ENCODE results near the gene TSPAN7. TPM values are rescaled to one million over a fixed set of nuclear protein-coding genes. Genes with fewer than 3 reads are reported as not detected.
A peak's percentile ranks its signal among the peaks of the same experiment; 100 is the strongest.

The TSPAN7 gene
- total and polyA plus RNA-seq, 9 of the 15 experiments (the other 6 are each of a cell fraction or from before 2014, with no cell fraction given), result 0.07 to 0.29 (median 0.12) TPM; not detected in 1

DNA sequence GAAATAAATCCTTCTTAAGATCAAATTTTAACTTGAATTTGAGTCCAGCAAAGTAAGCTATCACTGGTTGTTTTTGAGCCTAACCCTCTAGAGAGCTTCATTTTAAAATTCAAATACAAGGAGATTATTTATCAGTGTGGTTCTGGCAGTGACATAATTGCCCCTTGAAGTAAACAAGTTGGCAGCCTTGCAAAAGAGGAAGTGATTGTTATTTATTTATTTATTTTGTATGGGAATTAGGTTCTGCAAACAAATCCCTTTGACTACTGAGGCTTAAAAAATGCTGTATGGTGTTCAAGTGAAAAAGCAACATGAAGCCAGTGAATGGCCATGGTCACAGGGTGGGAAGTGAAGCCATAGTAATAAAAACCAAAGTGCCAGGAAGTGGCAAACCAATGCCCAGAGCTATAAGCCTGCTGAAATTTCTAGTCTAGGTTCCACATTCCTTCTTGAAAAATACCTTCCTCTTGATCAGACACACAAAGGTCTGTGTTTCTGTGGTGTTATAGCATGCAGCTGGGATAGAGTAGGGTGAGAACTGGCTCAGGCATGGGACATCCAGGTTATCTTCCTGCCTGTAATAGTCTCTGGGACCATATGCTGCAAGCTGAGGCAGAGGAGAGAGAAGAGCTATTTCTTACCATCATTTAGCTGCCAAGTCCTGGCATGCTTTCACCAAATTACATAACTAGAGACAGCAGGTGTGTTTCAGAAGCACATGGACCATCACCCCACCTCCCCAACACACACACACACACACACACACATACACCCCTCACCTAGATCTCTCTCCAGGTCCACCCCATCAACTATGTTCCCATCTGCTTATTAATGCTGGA is 47.1 kb upstream of the TSPAN7 start:
- no peak for ATAC-seq
- no peak for FAIRE-seq
- TF ChIP-seq SPI1 (IDR thresholded peaks at IDR 0.05; ENCODE audit: borderline replicate concordance, low read depth, low read length) (peak; percentile 63; the same call in 1 of the 2 replicates), TFAM (CRISPR knock-in tag; conservative IDR thresholded peaks at IDR 0.05) (no peak)
- H3K4me3 ChIP-seq, result no peak overlapping the region
- no peak for DNase-seq (ENCODE audit: extremely low read depth in 1 of 4, low spot score in 3 of 4)
- H3K27me3 ChIP-seq (ENCODE audit: control insufficient read depth in 2 of 2, insufficient read depth in 2 of 2, low read length in 2 of 2), result no peaks in the 10 kb centered on the region
- H3K4me1 ChIP-seq (replicated peaks in 1 of 2; ENCODE audit: control insufficient read depth in 2 of 2, insufficient read depth in 2 of 2, low read length in 2 of 2), result no peaks in the 10 kb centered on the region
- BruUV-seq (replicated peaks), result no TSS peak
- ChIA-PET CTCF (ENCODE audit: low intra/inter-chr PET ratio) (no interaction called here), POLR2A (no interaction called here)
- no peaks in the 10 kb centered on the region for H3K9me3 ChIP-seq (replicated peaks; ENCODE audit: control insufficient read depth, insufficient read depth, low read depth, low read length)
- intact Hi-C loops (cut with micrococcal nuclease) (no loop called here), in situ Hi-C loops (cut with MboI) (no loop called here)
- H3K27ac ChIP-seq (ENCODE audit: extremely low read depth, low read depth, low read length), result no peak overlapping the region
- H4K20me1 ChIP-seq (replicated peaks; ENCODE audit: control insufficient read depth, insufficient read depth, low read length), result no peaks in the 10 kb centered on the region
- H3K9me1 ChIP-seq (ENCODE audit: control insufficient read depth, insufficient read depth, low read length), result no peaks in the 10 kb centered on the region
- H3K36me3 ChIP-seq (ENCODE audit: control insufficient read depth, insufficient read depth, low read length), result no peaks in the 10 kb centered on the region
- no peaks in the 10 kb centered on the region for H3K79me2 ChIP-seq (ENCODE audit: control insufficient read depth, insufficient read depth, low read length)
- H3K4me2 ChIP-seq (ENCODE audit: insufficient read depth, low read length), result no peak overlapping the region
- H3K9ac ChIP-seq (ENCODE audit: insufficient read depth in 1 of 2, low read depth in 2 of 2, low read length in 2 of 2), result no peak overlapping the region
- no peak overlapping the region for H2AFZ ChIP-seq (ENCODE audit: low read depth, low read length)

DNA sequence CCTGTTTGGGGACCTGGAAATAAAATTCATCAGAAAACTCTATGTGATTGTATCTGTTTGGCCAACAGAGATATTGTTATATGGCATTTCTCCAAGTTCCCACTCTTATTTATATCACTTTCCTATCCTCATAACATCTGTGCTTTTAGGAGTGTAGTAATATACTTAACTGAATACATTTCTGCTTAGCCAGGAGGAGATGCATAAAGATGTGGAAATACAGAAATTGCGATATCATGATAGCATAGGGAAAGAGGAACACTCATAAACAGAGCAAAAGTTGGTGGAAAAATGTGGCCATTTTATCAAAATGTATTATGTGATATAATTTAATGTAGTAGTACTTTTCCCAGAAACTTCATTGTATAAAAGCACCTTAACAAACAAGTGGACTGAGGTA is 46.1 kb upstream of the TSPAN7 start:
- POLR2A ChIA-PET, result no interaction called here
- CTCF ChIA-PET (ENCODE audit: low intra/inter-chr PET ratio), result no interaction called here
- H3K4me3 ChIP-seq, result no peak overlapping the region
- H3K9me1 ChIP-seq (ENCODE audit: control insufficient read depth, insufficient read depth, low read length), result no peaks in the 10 kb centered on the region
- H3K27ac ChIP-seq (ENCODE audit: extremely low read depth, low read depth, low read length), result no peak overlapping the region
- no peak overlapping the region for H3K4me2 ChIP-seq (ENCODE audit: insufficient read depth, low read length)
- in situ Hi-C loops (cut with MboI) (no loop called here), intact Hi-C loops (cut with micrococcal nuclease) (no loop called here)
- no peaks in the 10 kb centered on the region for H4K20me1 ChIP-seq (replicated peaks; ENCODE audit: control insufficient read depth, insufficient read depth, low read length)
- no peak overlapping the region for H2AFZ ChIP-seq (ENCODE audit: low read depth, low read length)
- no peaks in the 10 kb centered on the region for H3K27me3 ChIP-seq (ENCODE audit: control insufficient read depth in 2 of 2, insufficient read depth in 2 of 2, low read length in 2 of 2)
- no peak overlapping the region for H3K9ac ChIP-seq (ENCODE audit: insufficient read depth in 1 of 2, low read depth in 2 of 2, low read length in 2 of 2)
- no peaks in the 10 kb centered on the region for H3K9me3 ChIP-seq (replicated peaks; ENCODE audit: control insufficient read depth, insufficient read depth, low read depth, low read length)
- ATAC-seq, result no peak
- 0% methylated on average over 1 of the region's 1 CpG for WGBS (ENCODE audit: insufficient coverage, low coverage, missing lambda C conversion rate)
- H3K36me3 ChIP-seq (ENCODE audit: control insufficient read depth, insufficient read depth, low read length), result no peaks in the 10 kb centered on the region
- no peak for FAIRE-seq
- H3K4me1 ChIP-seq (replicated peaks in 1 of 2; ENCODE audit: control insufficient read depth in 2 of 2, insufficient read depth in 2 of 2, low read length in 2 of 2), result no peaks in the 10 kb centered on the region
- H3K79me2 ChIP-seq (ENCODE audit: control insufficient read depth, insufficient read depth, low read length), result no peaks in the 10 kb centered on the region
- DNase-seq (ENCODE audit: extremely low read depth in 1 of 4, low spot score in 3 of 4), result no peak
- no TSS peak for BruUV-seq (replicated peaks)
- TF ChIP-seq BRCA1 (IDR thresholded peaks at IDR 0.05) (no peak), BRCA1 (CRISPR knock-in tag; IDR thresholded peaks at IDR 0.05) (no peak), POLR2A (conservative IDR thresholded peaks at IDR 0.05) (no peak), NUFIP1 (IDR thresholded peaks at IDR 0.05; ENCODE audit: partially characterized antibody) (no peak), SOX6 (IDR thresholded peaks at IDR 0.05) (no peak)
- TF ChIP-seq, protein P1, sequence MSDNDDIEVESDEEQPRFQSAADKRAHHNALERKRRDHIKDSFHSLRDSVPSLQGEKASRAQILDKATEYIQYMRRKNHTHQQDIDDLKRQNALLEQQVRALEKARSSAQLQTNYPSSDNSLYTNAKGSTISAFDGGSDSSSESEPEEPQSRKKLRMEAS (CRISPR knock-in tag; IDR thresholded peaks at IDR 0.05), result no peak
- TF ChIP-seq, protein P2, sequence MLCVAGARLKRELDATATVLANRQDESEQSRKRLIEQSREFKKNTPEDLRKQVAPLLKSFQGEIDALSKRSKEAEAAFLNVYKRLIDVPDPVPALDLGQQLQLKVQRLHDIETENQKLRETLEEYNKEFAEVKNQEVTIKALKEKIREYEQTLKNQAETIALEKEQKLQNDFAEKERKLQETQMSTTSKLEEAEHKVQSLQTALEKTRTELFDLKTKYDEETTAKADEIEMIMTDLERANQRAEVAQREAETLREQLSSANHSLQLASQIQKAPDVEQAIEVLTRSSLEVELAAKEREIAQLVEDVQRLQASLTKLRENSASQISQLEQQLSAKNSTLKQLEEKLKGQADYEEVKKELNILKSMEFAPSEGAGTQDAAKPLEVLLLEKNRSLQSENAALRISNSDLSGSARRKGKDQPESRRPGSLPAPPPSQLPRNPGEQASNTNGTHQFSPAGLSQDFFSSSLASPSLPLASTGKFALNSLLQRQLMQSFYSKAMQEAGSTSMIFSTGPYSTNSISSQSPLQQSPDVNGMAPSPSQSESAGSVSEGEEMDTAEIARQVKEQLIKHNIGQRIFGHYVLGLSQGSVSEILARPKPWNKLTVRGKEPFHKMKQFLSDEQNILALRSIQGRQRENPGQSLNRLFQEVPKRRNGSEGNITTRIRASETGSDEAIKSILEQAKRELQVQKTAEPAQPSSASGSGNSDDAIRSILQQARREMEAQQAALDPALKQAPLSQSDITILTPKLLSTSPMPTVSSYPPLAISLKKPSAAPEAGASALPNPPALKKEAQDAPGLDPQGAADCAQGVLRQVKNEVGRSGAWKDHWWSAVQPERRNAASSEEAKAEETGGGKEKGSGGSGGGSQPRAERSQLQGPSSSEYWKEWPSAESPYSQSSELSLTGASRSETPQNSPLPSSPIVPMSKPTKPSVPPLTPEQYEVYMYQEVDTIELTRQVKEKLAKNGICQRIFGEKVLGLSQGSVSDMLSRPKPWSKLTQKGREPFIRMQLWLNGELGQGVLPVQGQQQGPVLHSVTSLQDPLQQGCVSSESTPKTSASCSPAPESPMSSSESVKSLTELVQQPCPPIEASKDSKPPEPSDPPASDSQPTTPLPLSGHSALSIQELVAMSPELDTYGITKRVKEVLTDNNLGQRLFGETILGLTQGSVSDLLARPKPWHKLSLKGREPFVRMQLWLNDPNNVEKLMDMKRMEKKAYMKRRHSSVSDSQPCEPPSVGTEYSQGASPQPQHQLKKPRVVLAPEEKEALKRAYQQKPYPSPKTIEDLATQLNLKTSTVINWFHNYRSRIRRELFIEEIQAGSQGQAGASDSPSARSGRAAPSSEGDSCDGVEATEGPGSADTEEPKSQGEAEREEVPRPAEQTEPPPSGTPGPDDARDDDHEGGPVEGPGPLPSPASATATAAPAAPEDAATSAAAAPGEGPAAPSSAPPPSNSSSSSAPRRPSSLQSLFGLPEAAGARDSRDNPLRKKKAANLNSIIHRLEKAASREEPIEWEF (CRISPR knock-in tag; IDR thresholded peaks at IDR 0.05), result no peak
- TF ChIP-seq, protein P3, sequence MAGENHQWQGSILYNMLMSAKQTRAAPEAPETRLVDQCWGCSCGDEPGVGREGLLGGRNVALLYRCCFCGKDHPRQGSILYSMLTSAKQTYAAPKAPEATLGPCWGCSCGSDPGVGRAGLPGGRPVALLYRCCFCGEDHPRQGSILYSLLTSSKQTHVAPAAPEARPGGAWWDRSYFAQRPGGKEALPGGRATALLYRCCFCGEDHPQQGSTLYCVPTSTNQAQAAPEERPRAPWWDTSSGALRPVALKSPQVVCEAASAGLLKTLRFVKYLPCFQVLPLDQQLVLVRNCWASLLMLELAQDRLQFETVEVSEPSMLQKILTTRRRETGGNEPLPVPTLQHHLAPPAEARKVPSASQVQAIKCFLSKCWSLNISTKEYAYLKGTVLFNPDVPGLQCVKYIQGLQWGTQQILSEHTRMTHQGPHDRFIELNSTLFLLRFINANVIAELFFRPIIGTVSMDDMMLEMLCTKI (IDR thresholded peaks at IDR 0.05; ENCODE audit: partially characterized antibody), result no peak
